Ishikawa (cell line): Measurements from ENCODE around the gene SSBP3.

ENCODE experiments used
- CEBPB ChIP-seq: IDR thresholded peaks from 2 replicates; pipeline ENCODE4 v1.6.1; 2012
- EGR1 ChIP-seq: IDR thresholded peaks from 2 replicates; pipeline ENCODE4 v1.6.1; 2012
- EP300 ChIP-seq: IDR thresholded peaks from 2 replicates; pipeline ENCODE4 v1.6.1; 2012; ENCODE audit warnings: borderline replicate concordance
- RAD21 ChIP-seq: IDR thresholded peaks from 2 replicates; pipeline ENCODE4 v1.6.1; 2012; ENCODE audit warnings: low read depth
- TAF1 ChIP-seq: IDR thresholded peaks from 2 replicates; pipeline ENCODE4 v1.6.1; 2012; ENCODE audit warnings: low read depth, mild to moderate bottlenecking

- no peak for TF ChIP-seq EP300
- no peak for TF ChIP-seq TAF1
- no peak for TF ChIP-seq EGR1
- TF ChIP-seq RAD21, result no peak
- no peak for TF ChIP-seq CEBPB
These were observed 148.9 kb downstream of the SSBP3 start for GRCh38 chr1:54257346-54257620.
